GM21619 (cell line): Measurements from ENCODE around the gene PMAIP1.
A peak's percentile ranks its signal among the peaks of the same experiment; 100 is the strongest.

Experiments used
- ATAC-seq: cut with Tn5 transposase; IDR thresholded peaks from one replicate; pipeline ENCODE4 v1.9.1; 2021; ENCODE audit not compliant: unreplicated experiment

PMAIP1 gene

GRCh38 chr18:59911600-59911999 lies 11.8 kb downstream of the PMAIP1 start:
- no peak for ATAC-seq

- ATAC-seq, result no peak
Observed at GRCh38 chr18:59912007-59912550, 12.3 kb downstream of the PMAIP1 start.

GRCh38 chr18:59915606-59916005 lies 15.8 kb downstream of the PMAIP1 start:
- no peak for ATAC-seq

GRCh38 chr18:59916746-59917145 lies 16.9 kb downstream of the PMAIP1 start:
- ATAC-seq, result no peak

- ATAC-seq, result no peak
Observed at GRCh38 chr18:59917422-59917821, 17.6 kb downstream of the PMAIP1 start.

GRCh38 chr18:59918320-59918755 lies 18.5 kb downstream of the PMAIP1 start:
- peak; percentile 41 for ATAC-seq

- ATAC-seq, result no peak
Observed at GRCh38 chr18:59918997-59919396, 19.2 kb downstream of the PMAIP1 start.

- peak; percentile 29 for ATAC-seq
Observed at GRCh38 chr18:59921384-59921891, 21.6 kb downstream of the PMAIP1 start.

- peak; percentile 41 for ATAC-seq
Observed at GRCh38 chr18:59923539-59924196, 23.9 kb downstream of the PMAIP1 start.

GRCh38 chr18:59926131-59926530 lies 26.3 kb downstream of the PMAIP1 start:
- no peak for ATAC-seq

- ATAC-seq, result peak; percentile 70
Observed at GRCh38 chr18:59927246-59927825, 27.5 kb downstream of the PMAIP1 start.

GRCh38 chr18:59928201-59928600 lies 28.4 kb downstream of the PMAIP1 start:
- ATAC-seq, result no peak

- ATAC-seq, result no peak
Observed at GRCh38 chr18:59929621-59930295, 30.0 kb downstream of the PMAIP1 start.

- ATAC-seq, result no peak
Observed at GRCh38 chr18:59932401-59932800, 32.6 kb downstream of the PMAIP1 start.

GRCh38 chr18:59938676-59939075 lies 38.9 kb downstream of the PMAIP1 start:
- ATAC-seq, result no peak

- ATAC-seq, result no peak
Observed at GRCh38 chr18:59939127-59939526, 39.3 kb downstream of the PMAIP1 start.

- no peak for ATAC-seq
Observed at GRCh38 chr18:59940068-59940467, 40.3 kb downstream of the PMAIP1 start.

GRCh38 chr18:59941331-59941730 lies 41.5 kb downstream of the PMAIP1 start:
- no peak for ATAC-seq

GRCh38 chr18:59942601-59943000 lies 42.8 kb downstream of the PMAIP1 start:
- ATAC-seq, result no peak

- ATAC-seq, result no peak
Observed at GRCh38 chr18:59945544-59945943, 45.7 kb downstream of the PMAIP1 start.

- ATAC-seq, result peak; percentile 47
Observed at GRCh38 chr18:59950215-59950944, 50.6 kb downstream of the PMAIP1 start.
